Panc1 (cell line): Measurements from ENCODE around the gene NEU2. TPM values are rescaled to one million over a fixed set of nuclear protein-coding genes. Genes with fewer than 3 reads are reported as not detected.

Source experiments
- ATAC-seq: fragments of 200-7000 bp; cut with Tn5 transposase; 2 replicates; pipeline ENCODE4 v1.9.1; 2020; ENCODE audit warnings: mild to moderate bottlenecking, moderate library complexity
- BruUV-seq: library from RNA; stranded (reverse); fragments of 400-500 nt; replicated peaks from 2 replicates; lab custom pipeline; 2021; lab: Mats Ljungman, UMichigan
- CTCF ChIA-PET: fragments of 300-600 bp; sonication (Branson Sonifier 250); formaldehyde crosslinking; loops from one replicate; lab custom pipeline; 2022; ENCODE audit warnings: antibody characterized with exemption; lab: Charles Lee
- POLR2A ChIA-PET: fragments of 300-600 bp; sonication (Branson Sonifier 250); formaldehyde crosslinking; loops from one replicate; lab custom pipeline; 2022; ENCODE audit warnings: antibody characterized with exemption; lab: Charles Lee
- DNase-seq: peaks from one replicate; pipeline ENCODE4 v3.0.0-alpha.2; 2010; ENCODE audit warnings: low read depth, low spot score
- H3K27ac ChIP-seq: 2 replicates; pipeline ENCODE4 v1.5.1; 2011; ENCODE audit warnings: mild to moderate bottlenecking, low read length, inconsistent platforms
- H3K27me3 ChIP-seq: fragments of 200-500 bp; sonication (Bioruptor generic); 2 replicates; pipeline ENCODE4 v1.6.0; 2014; ENCODE audit warnings: low read length, inconsistent platforms; ENCODE audit not compliant: control insufficient read depth, insufficient read depth
- H3K36me3 ChIP-seq: fragments of 200-500 bp; sonication (Bioruptor generic); 2 replicates; pipeline ENCODE4 v1.5.1; 2014; ENCODE audit warnings: inconsistent platforms, mild to moderate bottlenecking, low read length, moderate library complexity; ENCODE audit not compliant: control insufficient read depth, insufficient read depth
- H3K4me1 ChIP-seq: 2 replicates; pipeline ENCODE4 v1.5.1; 2011; ENCODE audit warnings: inconsistent platforms, mild to moderate bottlenecking, low read length, moderate library complexity; ENCODE audit not compliant: control insufficient read depth, insufficient read depth
- H3K4me3 ChIP-seq, 2 experiments: 2 replicates each; pipeline ENCODE4 v1.5.1; 2011 to 2012; ENCODE audit warnings: low read depth in 2 of 2, low read length in 2 of 2, mild to moderate bottlenecking in 2 of 2, inconsistent platforms in 1 of 2, moderate library complexity in 1 of 2
- H3K9me3 ChIP-seq: fragments of 200-500 bp; sonication (Bioruptor generic); 2 replicates; pipeline ENCODE4 v1.5.1; 2014; ENCODE audit warnings: low read depth, mild to moderate bottlenecking, inconsistent platforms, low read length, moderate library complexity; ENCODE audit not compliant: control insufficient read depth, insufficient read depth
- CTCF ChIP-seq: fragments of 450-650 bp; IDR thresholded peaks from 2 replicates; pipeline ENCODE4 v1.5.1; 2017; ENCODE audit warnings: mild to moderate bottlenecking
- POLR2AphosphoS5 ChIP-seq: IDR thresholded peaks from 2 replicates; pipeline ENCODE4 v1.6.1; 2012; ENCODE audit warnings: mild to moderate bottlenecking, low read depth, low read length, moderate library complexity
- REST ChIP-seq, 2 experiments: IDR thresholded peaks; 2 replicates each; pipeline ENCODE4 v1.6.1; 2011 to 2012; ENCODE audit warnings: low read depth in 2 of 2, control low read depth in 1 of 2, low read length in 1 of 2, mild to moderate bottlenecking in 1 of 2, moderate library complexity in 1 of 2; ENCODE audit not compliant: insufficient read depth in 1 of 2
- SIN3A ChIP-seq: IDR thresholded peaks from 2 replicates; pipeline ENCODE4 v1.6.1; 2012; ENCODE audit warnings: low read depth, mild to moderate bottlenecking, low read length, moderate library complexity, borderline replicate concordance; ENCODE audit not compliant: insufficient read depth
- TCF7L2 ChIP-seq: IDR thresholded peaks from 2 replicates; pipeline ENCODE4 v1.6.1; 2011; ENCODE audit warnings: mild to moderate bottlenecking, low read depth, low read length, inconsistent platforms
- in situ Hi-C: cut with HindIII; loops from 2 replicates; pipeline ENCODE4 v1.10.0; 2016; ENCODE audit warnings: low sequenced_read_pairs, low pct_unique_long_range_greater_than_20kb
- intact Hi-C: fragments of 100-400 bp; cut with micrococcal nuclease; formaldehyde crosslinking; loops from one replicate; pipeline ENCODE4 v1.10.0; 2022; ENCODE audit not compliant: unreplicated experiment
- total RNA-seq: library from RNA; stranded (reverse); gene quantifications from one replicate; pipeline ENCODE4 v1.2.1, GENCODE V29; 2021; ENCODE audit not compliant: unreplicated experiment

Gene NEU2
- total RNA-seq, 1 experiment from 2014 or later = not detected

GRCh38 chr2:233023761-233024410, 8.6 kb upstream of the NEU2 start:
- ATAC-seq = no peak
- TF ChIP-seq POLR2AphosphoS5 (no peak), CTCF (no peak), REST (IDR thresholded peaks at IDR 0.05; ENCODE audit: insufficient read depth in 1 of 2, low read depth in 2 of 2, low read length in 1 of 2) (no peak), TCF7L2 (no peak), SIN3A (no peak)
- ChIA-PET CTCF (no interaction called here), POLR2A (no interaction called here)
- Histone ChIP-seq H3K4me1 (peaks cover 5% of the 10 kb centered on the region; the same call in 1 of the 2 replicates), H3K9me3 (no peaks in the 10 kb centered on the region), H3K27ac (0 out of 2 replicates have a peak overlapping the region, but pooled peaks have one; percentile 30), H3K36me3 (no peaks in the 10 kb centered on the region), H3K27me3 (no peaks in the 10 kb centered on the region), H3K4me3 (no peak overlapping the region)
- intact Hi-C loops = no loop called here
- BruUV-seq = no TSS peak
- no peak for DNase-seq
- in situ Hi-C loops = no loop called here

GRCh38 chr2:233025706-233026105, 6.8 kb upstream of the NEU2 start:
- no peak overlapping the region for H3K4me3 ChIP-seq
- ChIA-PET CTCF (no interaction called here), POLR2A (no interaction called here)
- H3K36me3 ChIP-seq = no peaks in the 10 kb centered on the region
- no peak for TF ChIP-seq POLR2AphosphoS5
- no peak for TF ChIP-seq REST (IDR thresholded peaks at IDR 0.05; ENCODE audit: insufficient read depth in 1 of 2, low read depth in 2 of 2, low read length in 1 of 2)
- no peak for TF ChIP-seq SIN3A
- TF ChIP-seq TCF7L2 = no peak
- TF ChIP-seq CTCF = no peak
- H3K4me1 ChIP-seq = peaks cover 8% of the 10 kb centered on the region
- DNase-seq = no peak
- no TSS peak for BruUV-seq
- in situ Hi-C loops = no loop called here
- no peak for ATAC-seq
- intact Hi-C loops = loop anchor here (5.0 kb wide), 1 partner anchor 38 kb away; no protein-coding TSS in a partner anchor
- no peaks in the 10 kb centered on the region for H3K9me3 ChIP-seq
- H3K27ac ChIP-seq = no peak overlapping the region
- H3K27me3 ChIP-seq = no peaks in the 10 kb centered on the region
